Stimulated activated memory B cell treated with anti-CD40 and anti-IgM and Interleukin-4, amounts not matched to agents 10 μg/mL and 1 μg/mL and 100 μg/mL, for 72 hours (primary cell): ENCODE results near the gene TENM3.

Source experiments
- ATAC-seq: fragments of 150-1000 bp; cut with Tn5 transposase; 2 replicates; pipeline ENCODE4 v1.10.0; 2021
- H3K27ac Mint-ChIP-seq: one replicate; pipeline ENCODE4 v1.8.0; 2022; ENCODE audit warnings: mild to moderate bottlenecking, mixed read lengths
- H3K27me3 Mint-ChIP-seq: one replicate; pipeline ENCODE4 v1.8.0; 2022; ENCODE audit warnings: mixed read lengths
- H3K36me3 Mint-ChIP-seq: one replicate; pipeline ENCODE4 v1.8.0; 2022; ENCODE audit warnings: mixed read lengths
- H3K4me1 Mint-ChIP-seq: one replicate; pipeline ENCODE4 v1.8.0; 2022; ENCODE audit warnings: mixed read lengths
- H3K4me3 Mint-ChIP-seq: one replicate; pipeline ENCODE4 v1.8.0; 2022; ENCODE audit warnings: mild to moderate bottlenecking, moderate library complexity, mixed read lengths
- H3K9me3 Mint-ChIP-seq: one replicate; pipeline ENCODE4 v1.8.0; 2022; ENCODE audit warnings: mixed read lengths

Gene TENM3

GRCh38 chr4:182840108-182840507 lies 596.9 kb downstream of the TENM3 start:
- no peaks in the 10 kb centered on the region for H3K4me1 Mint-ChIP-seq
- no peak for ATAC-seq
- H3K9me3 Mint-ChIP-seq, result no peaks in the 10 kb centered on the region
- no peak overlapping the region for H3K27ac Mint-ChIP-seq
- H3K36me3 Mint-ChIP-seq, result no peaks in the 10 kb centered on the region
- peaks cover 78% of the 10 kb centered on the region for H3K27me3 Mint-ChIP-seq
- H3K4me3 Mint-ChIP-seq, result no peak overlapping the region

- no peak overlapping the region for H3K27ac Mint-ChIP-seq
- no peaks in the 10 kb centered on the region for H3K4me1 Mint-ChIP-seq
- H3K36me3 Mint-ChIP-seq, result no peaks in the 10 kb centered on the region
- no peaks in the 10 kb centered on the region for H3K9me3 Mint-ChIP-seq
- H3K4me3 Mint-ChIP-seq, result no peak overlapping the region
- H3K27me3 Mint-ChIP-seq, result peaks cover 76% of the 10 kb centered on the region
- no peak for ATAC-seq
Observed at GRCh38 chr4:182842104-182842600, 599.0 kb downstream of the TENM3 start.

- H3K27me3 Mint-ChIP-seq, result peaks cover 69% of the 10 kb centered on the region
- no peaks in the 10 kb centered on the region for H3K36me3 Mint-ChIP-seq
- no peak for ATAC-seq
- no peak overlapping the region for H3K27ac Mint-ChIP-seq
- H3K9me3 Mint-ChIP-seq, result no peaks in the 10 kb centered on the region
- H3K4me3 Mint-ChIP-seq, result no peak overlapping the region
- no peaks in the 10 kb centered on the region for H3K4me1 Mint-ChIP-seq
Observed at GRCh38 chr4:182842759-182843390, 599.7 kb downstream of the TENM3 start.

GRCh38 chr4:182843808-182844325 lies 600.7 kb downstream of the TENM3 start:
- H3K9me3 Mint-ChIP-seq, result no peaks in the 10 kb centered on the region
- ATAC-seq, result no peak
- peaks cover 59% of the 10 kb centered on the region for H3K27me3 Mint-ChIP-seq
- no peak overlapping the region for H3K27ac Mint-ChIP-seq
- H3K4me3 Mint-ChIP-seq, result no peak overlapping the region
- no peaks in the 10 kb centered on the region for H3K36me3 Mint-ChIP-seq
- H3K4me1 Mint-ChIP-seq, result no peaks in the 10 kb centered on the region

GRCh38 chr4:182845618-182846017 lies 602.4 kb downstream of the TENM3 start:
- no peak overlapping the region for H3K4me3 Mint-ChIP-seq
- no peaks in the 10 kb centered on the region for H3K36me3 Mint-ChIP-seq
- H3K27me3 Mint-ChIP-seq, result peaks cover 49% of the 10 kb centered on the region
- H3K4me1 Mint-ChIP-seq, result no peaks in the 10 kb centered on the region
- no peak overlapping the region for H3K27ac Mint-ChIP-seq
- ATAC-seq, result no peak
- H3K9me3 Mint-ChIP-seq, result no peaks in the 10 kb centered on the region

GRCh38 chr4:182846036-182846435 lies 602.8 kb downstream of the TENM3 start:
- H3K27me3 Mint-ChIP-seq, result peaks cover 45% of the 10 kb centered on the region
- ATAC-seq, result no peak
- H3K27ac Mint-ChIP-seq, result no peak overlapping the region
- H3K4me3 Mint-ChIP-seq, result no peak overlapping the region
- no peaks in the 10 kb centered on the region for H3K9me3 Mint-ChIP-seq
- no peaks in the 10 kb centered on the region for H3K36me3 Mint-ChIP-seq
- H3K4me1 Mint-ChIP-seq, result no peaks in the 10 kb centered on the region

- ATAC-seq, result no peak
- Mint-ChIP-seq H3K4me3 (no peak overlapping the region), H3K36me3 (no peaks in the 10 kb centered on the region), H3K4me1 (no peaks in the 10 kb centered on the region), H3K9me3 (peaks cover 4% of the 10 kb centered on the region), H3K27ac (no peak overlapping the region), H3K27me3 (peaks cover 39% of the 10 kb centered on the region)
Observed at GRCh38 chr4:182847576-182848450, 604.6 kb downstream of the TENM3 start.

GRCh38 chr4:182848685-182849084 lies 605.5 kb downstream of the TENM3 start:
- Mint-ChIP-seq H3K4me1 (no peaks in the 10 kb centered on the region), H3K9me3 (peaks cover 9% of the 10 kb centered on the region), H3K4me3 (no peak overlapping the region), H3K27ac (no peak overlapping the region), H3K36me3 (no peaks in the 10 kb centered on the region), H3K27me3 (peaks cover 33% of the 10 kb centered on the region)
- ATAC-seq, result no peak
